NCI-H524 (cell line): Measurements from ENCODE around the gene COL6A1.

Source experiments
- DNase-seq, 2 experiments: peaks; one replicate each; lab custom pipeline; 2025; lab: John Stamatoyannopoulos, UW

The COL6A1 gene

GRCh38 chr21:46049890-46050667 lies 68.5 kb downstream of the COL6A1 start:
- no peak for DNase-seq

GRCh38 chr21:46050668-46051378 lies 69.3 kb downstream of the COL6A1 start:
- no peak for DNase-seq

GRCh38 chr21:46051379-46051770 lies 69.8 kb downstream of the COL6A1 start:
- DNase-seq: no peak

- DNase-seq: no peak
Measured at GRCh38 chr21:46051821-46052675, 70.5 kb downstream of the COL6A1 start.

- DNase-seq: no peak
Measured at GRCh38 chr21:46052703-46053651, 71.4 kb downstream of the COL6A1 start.

DNA sequence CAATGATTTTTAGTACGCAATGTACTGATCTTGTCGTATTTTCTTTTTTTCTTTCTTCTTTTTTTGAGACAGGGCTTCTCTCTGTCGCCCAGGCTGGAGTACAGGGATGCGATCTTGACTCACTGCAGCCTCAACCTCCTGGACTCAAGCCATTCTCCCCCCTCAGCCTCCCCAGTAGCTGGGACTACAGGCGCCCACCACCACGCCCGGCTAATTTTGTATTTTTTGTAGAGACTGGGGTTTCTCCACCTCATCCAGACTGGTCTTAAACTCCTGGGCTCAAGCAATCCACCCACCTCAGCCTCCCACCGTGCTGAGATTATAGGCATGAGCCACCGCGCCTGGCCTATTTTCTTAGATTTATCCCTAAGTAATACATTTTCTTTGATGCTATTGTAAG lies 72.5 kb downstream of the COL6A1 start:
- no peak for DNase-seq

DNA sequence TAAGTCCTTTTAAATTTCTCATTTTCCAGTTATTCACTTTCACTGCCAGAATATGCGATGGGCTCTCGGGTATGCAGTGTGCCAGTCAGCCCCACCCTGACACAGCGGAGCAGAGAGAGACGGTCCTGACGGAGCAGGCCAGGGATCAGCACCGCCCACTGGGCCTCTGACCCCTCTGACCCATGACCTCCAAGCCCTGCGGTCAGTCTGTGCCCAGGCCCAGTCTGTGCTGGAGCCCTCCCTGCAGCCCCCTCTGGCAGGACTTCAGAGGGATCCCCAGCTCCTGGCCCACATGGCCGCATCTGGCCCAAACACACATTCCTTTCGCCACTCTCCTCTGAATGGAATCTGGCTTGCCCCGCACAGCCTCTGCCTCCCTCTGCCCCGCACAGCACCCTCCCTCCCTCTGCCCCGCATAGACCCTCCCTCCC lies 72.9 kb downstream of the COL6A1 start:
- no peak for DNase-seq
